Midbrain (tissue), 1 donor: ENCODE data around the gene KLF1.
A peak's percentile ranks its signal among the peaks of the same experiment; 100 is the strongest.
"Not testable (repeated sequence)": the region's sequence is repeated elsewhere in the genome, so short reads cannot be mapped to it uniquely, and the experiment has no call there.

Experiments used
- DNase-seq: peaks from one replicate; lab custom pipeline; 2025; lab: John Stamatoyannopoulos, UW

Gene KLF1

DNA sequence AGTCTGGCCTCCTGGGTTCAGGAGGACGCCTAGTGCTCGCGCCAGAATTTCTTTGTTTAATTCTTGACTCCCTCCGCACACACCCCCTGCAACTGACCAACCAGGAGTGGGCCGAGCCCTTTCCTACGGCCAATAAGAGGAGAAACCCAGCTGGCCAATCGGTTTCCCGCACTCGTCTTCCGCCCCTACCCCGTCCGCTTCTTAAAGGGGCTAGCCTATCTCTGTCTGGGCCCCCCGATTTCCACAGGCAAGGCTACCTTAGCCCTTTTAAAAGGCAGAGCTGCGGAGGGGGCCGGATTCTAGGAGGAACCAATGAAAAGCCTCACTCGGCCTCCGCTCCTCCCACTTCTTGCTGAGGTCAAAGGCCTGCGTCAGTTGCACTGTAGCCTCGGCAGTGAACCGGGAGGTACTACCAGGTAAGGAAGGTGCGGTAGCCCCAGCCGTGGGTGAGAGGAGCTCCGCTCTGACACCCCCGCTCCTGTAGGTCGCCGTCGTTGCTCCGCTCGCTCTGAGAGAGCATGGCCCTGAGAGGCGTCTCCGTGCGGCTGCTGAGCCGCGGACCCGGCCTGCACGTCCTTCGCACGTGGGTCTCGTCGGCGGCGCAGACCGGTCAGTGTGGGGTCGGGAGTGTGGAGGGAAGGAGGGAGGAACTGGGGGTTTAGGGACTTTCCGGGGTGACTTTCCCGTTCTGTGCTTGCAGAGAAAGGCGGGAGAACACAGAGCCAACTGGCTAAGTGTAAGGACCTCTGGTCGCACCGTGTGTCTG lies 4.0 kb upstream of the KLF1 start, which contains the start of gene GCDH:
TSS of gene GCDH (plus strand) at position 374 of the 766 bp plus-strand sequence. CDS start at position 519, 145 bp downstream.
- peak; percentile 100 for DNase-seq

DNA sequence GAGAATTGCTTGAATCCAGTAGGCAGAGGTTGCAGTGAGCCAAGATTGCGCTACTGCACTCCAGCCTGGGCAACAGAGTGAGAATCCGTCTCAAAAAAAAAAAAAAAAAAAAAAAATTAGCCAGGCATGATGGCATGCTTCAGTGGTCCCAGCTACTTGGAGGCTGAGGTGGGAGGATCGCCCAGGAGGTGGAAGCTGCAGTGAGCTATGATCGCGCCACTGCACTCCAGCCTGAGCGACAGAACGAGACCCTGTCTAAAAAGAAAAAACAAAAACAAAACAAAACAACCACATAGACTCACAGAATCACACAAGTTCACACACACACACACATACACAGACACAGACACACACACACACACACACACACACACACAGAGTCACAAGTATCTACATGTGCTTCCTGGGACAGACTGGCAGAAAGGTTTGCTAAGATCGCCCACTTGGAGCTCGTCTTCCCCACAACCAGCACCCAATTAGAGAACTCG lies 3.3 kb upstream of the KLF1 start:
- not testable (repeated sequence) for DNase-seq

DNA sequence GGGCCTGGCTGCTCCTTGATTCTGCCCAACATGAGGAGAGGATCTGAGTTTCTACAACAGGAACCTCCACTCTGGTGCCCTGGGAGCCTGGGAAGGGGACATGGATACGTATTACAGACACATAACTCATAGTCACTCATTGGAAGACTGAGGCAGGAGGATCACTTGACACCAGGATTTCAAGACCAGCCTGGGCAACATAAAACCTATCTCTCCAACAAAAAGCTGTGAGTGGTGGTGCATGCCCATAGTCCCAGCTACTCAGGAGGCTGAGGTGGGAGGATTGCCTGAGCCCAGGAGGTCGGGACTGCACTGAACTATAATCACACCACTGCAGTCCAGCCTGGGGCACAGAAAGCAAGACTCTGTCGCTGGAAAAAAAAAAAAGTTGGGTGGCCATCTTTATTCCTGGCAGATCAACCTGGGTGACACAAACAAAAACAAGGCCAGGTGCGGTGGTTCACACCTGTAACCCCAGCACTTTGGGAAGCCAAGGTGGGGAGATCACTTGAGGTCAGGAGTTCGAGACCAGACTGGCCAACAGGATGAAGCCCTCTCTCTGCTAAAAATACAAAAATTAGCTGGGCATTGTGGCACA lies 1.1 kb upstream of the KLF1 start:
- DNase-seq, result no peak

DNA sequence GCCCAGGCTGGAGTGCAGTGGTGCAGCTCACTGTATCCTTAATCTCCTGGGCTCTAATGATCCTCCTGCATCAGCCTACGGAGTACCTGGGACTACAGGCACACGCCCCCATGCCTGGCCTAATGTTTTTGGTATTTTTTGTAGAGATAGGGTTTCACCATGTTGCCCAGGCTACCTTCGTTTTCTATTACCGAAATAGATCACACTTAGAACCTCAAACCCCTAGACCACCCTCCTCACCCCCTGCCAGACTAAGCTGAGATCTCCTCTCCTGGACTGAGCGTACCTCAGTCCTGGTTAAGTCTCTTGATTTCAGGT lies 391 bp downstream of the KLF1 start:
- no peak for DNase-seq

DNA sequence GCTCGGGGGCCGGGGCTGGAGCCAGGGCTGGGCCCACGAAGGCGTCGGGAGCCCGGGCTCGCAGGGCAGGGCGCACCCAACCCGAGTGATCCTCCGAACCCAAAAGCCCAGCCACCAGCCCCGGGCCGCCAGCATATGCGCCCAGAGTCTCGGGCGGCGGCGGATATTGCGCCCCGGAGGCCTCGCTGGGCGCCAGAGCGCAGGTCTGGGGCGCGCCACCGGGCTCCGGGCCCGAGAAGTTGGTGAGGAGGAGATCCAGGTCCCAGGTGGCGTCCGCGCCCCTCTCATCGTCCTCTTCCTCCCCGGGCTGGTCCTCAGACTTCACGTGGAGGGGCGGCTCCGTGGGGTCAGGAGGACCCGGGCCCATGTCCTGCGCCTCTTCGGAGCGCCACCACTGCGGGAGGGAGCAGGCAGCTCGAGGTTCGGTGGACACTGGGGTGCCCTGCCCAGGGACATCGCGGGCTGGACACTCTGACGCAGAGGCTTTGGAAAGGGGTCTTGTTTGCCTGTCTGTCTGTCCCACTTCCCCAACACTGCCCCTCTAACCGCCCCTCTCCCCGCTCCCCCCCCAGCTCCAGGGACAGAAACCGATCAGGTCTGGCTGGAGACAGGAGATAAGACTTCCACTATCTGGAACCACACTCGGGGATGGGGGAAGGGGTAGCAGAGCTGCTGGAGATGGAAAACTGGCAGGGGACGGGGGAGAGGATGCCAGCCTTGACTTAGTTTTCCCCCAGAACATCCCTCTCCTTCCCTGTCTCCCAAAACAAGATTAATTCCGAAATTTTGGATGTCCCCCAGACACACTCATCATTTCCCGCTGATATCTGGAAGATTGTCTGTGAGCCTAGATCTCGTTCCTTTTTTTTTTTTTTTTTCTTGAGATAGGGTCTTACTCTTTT lies 1.0 kb downstream of the KLF1 start:
- DNase-seq, result no peak

DNA sequence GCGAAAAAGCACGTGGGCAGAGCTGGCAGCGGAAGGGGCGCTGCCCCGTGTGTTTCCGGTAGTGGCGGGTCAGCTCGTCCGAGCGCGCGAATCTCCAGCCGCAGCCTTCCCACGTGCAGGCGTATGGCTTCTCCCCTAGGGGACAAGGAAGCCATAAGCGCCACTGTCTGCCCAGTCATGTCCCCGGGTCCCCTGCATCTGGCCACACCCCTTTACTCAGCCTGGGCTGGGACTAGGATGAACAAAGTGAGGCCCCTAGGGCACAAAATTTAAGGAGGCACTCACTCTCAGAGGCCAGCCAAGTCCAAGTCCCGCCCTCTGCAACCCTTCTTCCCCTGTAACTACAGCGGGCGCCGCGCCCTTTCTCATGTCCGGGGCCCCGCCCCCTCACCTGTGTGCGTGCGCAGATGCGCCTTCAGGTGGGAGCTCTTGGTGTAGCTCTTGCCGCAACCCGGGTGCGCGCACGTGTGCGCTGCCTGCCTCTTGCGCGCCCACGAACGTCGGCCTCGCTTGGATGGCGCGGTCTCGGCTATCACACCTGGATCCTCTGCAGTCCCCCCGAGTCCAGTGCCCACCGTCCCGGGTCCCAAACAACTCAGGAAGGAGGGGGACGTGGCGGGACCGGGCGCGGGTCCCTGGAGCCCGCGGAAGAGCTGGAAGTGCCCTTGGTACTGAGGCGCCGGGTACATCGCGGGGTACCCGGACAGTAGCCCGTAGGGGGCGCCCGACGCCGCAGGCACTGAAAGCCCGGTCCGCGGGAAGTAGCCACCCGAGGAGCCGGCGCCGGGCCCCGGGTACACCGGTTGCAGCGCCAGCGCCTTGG lies 1.9 kb downstream of the KLF1 start:
- peak; percentile 42 for DNase-seq

DNA sequence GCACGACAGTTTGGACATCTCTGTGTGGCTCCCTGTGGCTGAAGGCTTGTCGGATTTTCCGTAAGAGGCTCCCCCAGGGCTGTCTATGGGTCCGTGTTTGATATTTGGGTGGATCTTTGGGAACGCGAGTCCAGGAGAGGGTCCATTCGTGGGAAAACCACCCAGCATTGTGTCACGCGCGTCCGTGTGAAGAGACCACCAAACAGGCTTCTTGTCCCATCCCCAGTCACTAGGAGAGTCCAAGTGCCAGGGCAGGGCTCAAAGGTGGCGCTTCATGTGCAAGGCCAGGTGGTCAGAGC lies 2.4 kb downstream of the KLF1 start:
- DNase-seq, result no peak

DNA sequence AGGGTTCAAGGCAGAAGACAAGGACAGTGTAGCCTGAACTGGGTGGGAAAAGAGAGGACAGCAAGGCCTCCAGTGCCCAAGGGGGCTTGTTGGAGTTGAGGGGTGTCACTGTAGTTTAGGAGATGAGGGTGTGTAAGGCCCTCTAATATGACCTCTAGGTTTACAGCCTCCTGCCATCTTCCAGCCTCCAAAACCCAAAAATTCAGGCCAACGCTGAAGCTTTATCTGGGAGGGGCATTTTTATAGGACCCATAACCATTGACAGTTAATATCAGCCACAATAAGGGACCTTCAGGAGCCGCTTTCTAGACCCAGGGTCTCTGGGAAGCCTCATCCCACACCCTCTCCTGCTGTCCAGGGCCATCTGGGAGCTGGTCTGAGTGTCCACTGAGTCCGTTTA lies 2.8 kb downstream of the KLF1 start:
- DNase-seq, result no peak

DNA sequence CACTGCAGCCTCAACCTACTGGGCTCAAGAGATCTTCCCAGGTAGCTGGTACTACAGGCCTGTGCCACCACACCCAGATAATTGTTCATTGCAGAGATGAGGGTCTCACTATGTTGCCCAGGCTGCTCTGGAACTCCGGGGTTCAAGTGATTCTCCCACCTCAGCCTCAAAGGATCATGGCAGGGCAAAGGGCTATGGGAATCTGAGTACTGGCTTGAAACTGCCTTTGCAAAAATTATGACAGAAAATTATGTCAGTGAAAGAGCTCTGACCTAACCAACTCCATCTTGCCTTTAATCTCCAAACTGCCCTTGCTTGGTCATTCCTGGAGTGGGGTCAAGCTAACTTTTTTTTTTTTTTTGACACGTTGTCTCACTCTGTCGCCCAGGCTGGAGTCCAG lies 4.4 kb downstream of the KLF1 start:
- no peak for DNase-seq

DNA sequence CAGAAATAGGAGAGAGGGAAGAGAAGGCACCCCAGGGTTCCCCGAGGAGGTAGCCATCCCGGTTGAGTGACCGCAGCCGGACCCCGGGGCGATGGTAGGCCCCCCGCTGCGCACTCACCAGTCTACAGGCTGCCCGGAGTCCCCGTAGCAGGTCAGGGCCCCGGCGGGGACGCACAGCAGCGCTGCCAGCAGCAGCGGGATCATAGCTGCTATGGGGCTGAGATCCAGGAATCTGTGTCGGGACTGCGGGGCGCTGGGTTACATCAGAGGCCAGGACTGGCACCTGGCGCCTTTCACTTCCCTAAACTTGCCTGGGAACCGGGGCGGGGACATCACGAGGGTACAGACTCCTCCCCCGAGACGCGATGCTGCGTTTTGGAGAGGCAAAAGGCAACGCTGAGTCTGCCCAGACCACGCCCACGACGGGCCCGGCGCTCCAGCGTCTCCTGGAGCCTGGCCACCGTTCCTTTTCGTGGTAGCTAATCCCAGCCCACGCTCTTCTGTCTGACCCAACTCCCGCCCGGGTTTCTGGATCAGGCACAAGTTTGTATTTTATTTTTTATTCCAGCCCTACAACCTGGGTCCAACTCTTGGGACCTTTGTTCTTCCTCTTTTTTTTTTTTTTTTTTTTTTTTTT lies 5.7 kb downstream of the KLF1 start, which contains the start of gene DNASE2:
TSS of gene DNASE2 (minus strand) at position 278 of the 637 bp plus-strand sequence. CDS start at position 204, 74 bp downstream.
- DNase-seq, result peak; percentile 84

DNA sequence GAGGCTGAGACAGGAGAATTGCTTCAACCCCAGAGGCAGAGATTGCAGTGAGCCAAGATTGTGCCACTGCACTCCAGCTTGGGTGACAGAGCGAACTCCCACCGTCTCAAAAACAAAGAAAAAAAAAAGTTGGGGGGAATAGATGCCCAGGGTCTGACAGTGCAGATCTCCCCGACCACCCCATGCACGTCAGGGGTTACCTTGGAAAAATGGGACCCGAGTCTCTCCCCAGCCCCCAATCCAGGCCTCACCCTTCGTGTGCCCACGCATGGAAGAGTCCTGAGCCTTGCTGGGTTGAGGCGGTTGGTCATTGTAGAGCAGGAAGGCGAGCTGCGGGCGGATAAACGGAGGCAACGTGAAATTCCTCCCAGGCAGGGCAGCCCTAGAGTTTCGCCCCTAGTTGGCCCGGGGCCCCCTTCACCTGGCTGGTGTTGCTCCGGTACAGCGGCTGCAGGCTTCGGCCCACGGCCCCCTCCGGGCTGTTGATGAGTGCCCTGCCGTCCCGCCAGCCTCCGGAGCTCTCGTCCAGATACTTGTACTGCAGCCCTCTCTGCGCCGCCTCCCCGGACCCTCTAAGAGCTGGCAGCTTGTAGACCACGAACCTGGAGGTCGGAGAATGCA lies 6.3 kb downstream of the KLF1 start:
- DNase-seq, result no peak

DNA sequence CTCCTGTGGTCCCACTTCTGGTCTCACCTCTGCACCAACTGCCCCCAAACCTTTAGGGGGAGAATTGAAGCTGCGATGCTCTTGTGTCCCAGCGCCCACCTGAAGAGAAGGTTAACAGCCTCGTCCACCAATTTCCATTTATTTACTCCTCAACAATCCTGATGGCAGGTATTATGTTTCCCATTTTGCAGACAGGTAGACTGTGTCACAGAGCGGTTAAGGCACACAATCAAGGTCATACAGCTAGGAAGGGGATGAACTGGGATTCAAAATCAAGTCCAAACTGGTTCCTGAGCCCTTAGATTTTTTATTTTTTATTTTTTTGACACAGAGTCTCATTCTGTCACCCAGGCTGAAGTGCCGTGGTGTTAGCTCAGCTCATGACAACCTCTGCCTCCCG lies 11.9 kb downstream of the KLF1 start:
- DNase-seq, result no peak

DNA sequence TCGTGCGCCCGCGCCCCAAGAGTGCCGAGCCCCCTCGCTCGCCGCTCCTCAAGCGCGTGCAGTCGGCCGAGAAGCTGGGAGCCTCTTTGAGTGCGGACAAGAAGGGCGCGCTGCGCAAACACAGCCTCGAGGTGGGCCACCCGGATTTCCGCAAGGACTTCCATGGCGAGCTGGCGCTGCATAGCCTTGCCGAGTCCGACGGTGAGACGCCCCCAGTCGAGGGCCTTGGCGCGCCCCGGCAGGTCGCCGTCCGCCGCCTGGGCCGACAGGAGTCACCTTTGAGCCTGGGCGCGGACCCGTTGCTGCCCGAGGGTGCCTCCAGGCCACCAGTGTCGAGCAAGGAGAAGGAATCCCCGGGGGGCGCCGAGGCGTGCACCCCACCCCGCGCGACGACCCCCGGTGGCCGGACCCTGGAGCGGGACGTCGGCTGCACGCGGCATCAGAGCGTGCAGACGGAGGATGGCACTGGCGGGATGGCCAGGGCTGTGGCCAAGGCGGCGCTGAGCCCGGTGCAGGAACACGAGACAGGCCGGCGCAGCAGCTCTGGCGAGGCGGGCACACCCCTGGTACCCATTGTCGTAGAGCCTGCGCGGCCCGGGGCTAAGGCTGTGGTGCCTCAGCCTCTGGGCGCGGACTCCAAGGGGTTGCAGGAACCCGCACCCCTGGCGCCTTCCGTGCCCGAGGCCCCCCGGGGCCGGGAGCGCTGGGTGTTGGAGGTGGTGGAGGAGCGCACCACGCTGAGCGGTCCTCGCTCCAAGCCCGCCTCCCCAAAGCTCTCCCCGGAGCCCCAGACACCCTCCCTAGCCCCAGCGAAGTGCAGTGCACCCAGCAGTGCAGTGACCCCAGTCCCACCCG lies 12.9 kb downstream of the KLF1 start:
- DNase-seq, result no peak

DNA sequence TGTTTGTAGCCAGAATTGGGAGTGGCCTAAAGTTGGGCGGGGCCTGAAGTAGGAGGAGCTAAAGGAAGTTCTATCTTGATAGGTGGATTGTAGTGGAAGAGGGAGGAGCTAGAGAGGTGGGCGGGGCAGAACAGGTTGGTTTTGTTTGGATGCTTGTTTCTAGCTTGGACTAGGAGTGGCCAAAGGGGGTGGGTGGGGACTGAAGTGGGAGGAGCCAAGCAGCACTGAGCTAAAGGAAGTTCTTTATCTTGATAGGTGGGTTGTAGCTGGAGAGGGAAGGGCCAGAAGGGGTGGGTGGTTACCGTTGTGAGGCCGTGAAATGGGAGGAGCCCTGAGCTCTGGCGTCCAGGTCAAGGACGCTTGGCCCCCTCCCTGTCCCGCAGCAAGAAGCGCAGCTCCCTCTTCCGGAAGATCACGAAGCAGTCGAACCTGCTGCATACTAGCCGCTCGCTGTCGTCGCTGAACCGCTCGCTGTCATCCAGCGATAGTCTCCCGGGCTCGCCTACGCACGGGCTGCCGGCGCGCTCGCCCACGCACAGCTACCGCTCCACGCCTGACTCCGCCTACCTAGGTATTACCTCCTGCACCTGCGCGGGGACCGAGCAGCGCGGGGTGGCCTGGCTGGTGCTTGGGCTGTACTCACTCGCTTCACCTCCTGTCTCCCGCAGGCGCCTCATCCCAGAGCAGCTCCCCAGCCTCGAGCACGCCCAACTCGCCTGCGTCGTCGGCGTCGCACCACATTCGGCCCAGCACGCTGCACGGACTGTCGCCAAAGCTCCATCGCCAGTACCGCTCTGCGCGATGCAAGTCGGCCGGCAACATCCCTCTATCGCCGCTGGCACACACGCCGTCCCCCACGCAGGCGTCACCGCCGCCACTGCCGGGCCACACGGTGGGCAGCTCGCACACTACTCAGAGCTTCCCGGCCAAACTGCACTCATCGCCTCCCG lies 13.8 kb downstream of the KLF1 start:
- no peak for DNase-seq

DNA sequence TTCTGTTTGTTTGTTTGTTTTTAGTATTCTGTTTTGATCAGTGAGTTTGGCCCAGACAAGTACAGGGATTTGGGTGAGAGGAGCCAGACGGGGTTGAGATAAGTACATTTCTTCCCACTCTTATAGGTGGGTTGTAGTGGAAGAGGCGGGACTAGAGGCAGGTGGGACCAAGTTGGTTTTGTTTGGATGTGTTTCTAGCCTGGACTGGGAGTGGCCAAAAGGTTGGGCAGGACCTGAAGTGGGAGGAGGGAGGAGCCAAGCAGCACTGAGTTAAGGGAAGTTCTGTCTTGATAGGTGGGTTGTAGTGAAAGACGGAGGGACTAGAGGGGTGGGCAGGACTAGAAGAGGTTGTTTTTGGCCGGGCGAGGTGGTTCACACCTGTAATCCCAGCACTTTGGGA lies 14.7 kb downstream of the KLF1 start:
- no peak for DNase-seq

DNA sequence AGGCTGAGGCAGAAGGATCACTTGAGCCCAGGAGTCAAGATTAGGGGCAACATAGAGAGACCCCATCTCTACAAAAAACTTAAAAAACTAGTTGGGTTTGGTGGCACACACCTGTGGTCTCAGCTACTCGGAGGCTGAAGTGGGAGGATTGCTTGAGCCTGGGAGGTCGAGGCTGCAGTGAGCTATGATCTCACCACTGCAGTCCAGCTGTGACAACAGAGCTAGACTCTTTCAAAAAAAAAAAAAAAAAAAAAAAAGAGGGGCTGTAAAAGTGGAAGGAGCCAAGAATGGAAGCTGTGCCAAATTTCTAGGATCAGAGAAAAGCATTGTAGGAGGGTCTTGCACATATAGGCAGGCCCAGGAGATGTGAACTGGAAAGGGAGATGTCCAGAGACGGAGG lies 15.3 kb downstream of the KLF1 start:
- DNase-seq, result no peak

DNA sequence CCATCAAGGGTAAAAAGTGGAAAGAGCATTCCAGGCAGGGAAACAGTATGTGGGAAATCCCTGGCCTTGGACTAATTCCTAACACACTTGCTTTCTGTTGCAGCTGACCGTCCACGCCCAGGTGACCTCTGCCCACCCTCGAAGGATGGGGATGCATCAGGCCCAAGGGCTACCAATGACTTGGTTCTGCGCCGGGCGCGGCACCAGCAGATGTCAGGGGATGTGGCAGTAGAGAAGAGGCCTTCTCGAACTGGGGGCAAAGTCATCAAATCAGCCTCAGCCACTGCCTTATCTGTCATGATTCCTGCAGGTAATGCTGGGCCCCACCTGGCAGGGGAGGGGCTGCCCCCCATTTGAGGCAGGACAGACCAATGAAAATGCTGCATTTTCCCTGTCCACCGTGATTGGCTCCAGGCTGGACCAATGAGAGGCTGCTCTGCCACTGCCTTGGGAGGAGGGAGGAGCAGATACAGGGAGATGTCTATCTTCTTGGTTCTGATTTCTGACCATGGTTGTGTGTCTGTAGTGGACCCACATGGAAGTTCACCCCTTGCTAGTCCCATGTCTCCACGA lies 18.4 kb downstream of the KLF1 start:
- no peak for DNase-seq
